HG03025 (cell line): Measurements from ENCODE around the gene HYCC1.
"Not testable (repeated sequence)": the region's sequence is repeated elsewhere in the genome, so short reads cannot be mapped to it uniquely, and the experiment has no call there.

ENCODE experiments used
- ATAC-seq: cut with Tn5 transposase; IDR thresholded peaks from one replicate; pipeline ENCODE4 v1.9.1; 2021; ENCODE audit warnings: mild to moderate bottlenecking, moderate library complexity; ENCODE audit not compliant: unreplicated experiment, low FRiP score

HYCC1 gene

DNA sequence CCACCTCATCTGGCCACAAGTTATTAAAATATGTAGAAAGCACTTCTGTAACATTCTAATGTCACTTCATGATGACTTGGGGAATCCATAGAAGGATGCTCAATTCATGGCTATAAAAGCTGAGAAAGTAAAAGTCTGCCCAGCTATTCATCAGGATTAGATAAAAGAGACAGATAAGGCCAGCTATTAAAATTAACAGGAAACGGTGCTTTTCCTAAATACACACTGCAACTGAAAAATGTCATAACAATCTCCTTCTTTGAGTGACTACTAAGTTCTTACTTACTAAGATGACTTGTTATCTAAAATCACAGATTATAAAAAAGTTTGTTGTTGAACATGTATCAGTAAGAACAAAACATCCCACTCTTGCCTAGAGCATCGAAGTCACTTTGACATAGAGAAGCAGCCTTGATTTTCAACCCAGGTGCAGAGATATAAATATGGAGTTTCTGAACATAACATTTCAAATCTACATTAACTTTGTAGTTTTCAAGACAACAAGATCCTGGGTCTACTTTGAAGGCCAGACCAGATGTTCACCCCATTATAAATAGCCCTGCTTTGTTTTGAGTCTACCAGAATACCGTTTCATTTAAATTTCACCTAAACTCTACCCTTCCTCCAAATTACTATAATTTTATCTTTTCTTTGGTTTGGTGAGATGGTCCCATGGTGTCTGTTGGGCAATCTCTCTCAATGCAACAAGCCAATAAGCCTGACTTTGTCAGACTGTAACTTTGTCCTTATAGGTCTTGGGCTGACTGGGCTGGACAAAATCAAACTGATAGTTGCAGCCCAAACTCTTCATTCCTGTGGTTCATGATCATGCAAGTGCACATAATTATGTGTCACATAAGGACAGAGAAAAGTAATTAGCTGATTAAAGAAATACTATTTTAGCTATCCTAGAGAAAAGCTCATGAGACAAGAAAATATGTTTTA is 24.0 kb downstream of the HYCC1 start:
- ATAC-seq = no peak

DNA sequence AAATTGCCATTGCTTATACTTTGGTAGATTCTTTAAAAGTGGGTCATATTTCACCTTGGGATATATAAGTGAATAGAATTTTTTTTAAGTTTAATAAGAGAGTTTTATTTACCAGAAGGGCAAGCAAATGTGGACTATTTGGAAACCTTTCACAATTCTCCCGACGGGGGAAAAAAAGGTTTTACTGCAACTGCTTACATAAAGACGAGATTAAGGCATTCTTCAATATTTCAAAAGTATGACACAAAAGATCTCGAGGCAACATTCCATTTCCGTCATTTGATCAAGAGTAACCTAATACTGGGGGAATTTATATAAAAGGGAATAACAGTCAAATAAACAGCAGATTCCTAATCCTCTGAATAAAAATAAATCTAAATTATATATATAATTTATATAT is 28.5 kb downstream of the HYCC1 start:
- no peak for ATAC-seq

DNA sequence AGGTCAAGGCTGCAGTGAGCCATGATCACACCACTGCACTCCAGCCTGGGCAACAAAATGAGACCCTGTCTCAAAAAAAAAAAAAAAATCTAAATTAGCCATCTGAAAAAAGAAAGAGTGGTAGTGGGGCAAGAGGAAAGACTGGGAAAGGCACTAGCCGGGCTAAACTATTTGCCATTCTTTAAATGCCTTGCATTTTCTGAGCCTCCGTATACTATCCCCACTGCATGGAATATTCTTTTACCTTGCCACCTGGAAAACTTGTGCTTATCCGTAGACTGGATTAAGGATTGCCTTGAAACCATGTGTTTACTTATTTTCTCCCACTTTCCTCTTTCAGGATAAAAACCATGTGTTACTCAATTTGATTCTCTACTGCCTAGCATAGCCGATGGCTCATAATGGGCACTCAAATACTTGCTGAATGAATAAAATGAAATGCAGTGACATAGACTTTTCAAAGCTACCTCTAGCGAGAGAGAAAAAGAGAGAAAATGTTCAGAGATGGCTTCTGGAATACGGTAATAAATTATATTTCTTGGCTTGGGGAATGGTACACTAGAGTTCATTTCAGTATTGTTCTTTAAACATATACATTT is 30.6 kb downstream of the HYCC1 start:
- no peak for ATAC-seq

DNA sequence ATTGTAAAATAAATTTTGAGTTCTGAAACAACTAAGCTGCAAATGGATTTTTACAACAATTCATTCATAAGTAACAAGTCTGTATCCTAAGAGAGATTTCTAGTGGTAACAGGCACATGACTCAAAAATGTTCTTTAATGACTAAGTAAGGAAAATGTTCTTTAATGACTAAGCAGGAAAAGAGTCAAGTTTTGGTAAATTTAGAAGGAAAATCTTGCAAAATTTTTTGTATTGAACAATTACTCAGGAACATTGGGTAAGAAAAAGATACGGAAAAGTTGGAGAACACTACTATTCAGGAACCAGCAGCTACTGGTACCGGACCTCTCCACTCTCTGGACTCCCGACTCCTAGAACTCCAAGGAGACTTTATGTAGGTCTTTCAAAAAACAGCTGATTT is 33.5 kb downstream of the HYCC1 start:
- ATAC-seq = no peak

DNA sequence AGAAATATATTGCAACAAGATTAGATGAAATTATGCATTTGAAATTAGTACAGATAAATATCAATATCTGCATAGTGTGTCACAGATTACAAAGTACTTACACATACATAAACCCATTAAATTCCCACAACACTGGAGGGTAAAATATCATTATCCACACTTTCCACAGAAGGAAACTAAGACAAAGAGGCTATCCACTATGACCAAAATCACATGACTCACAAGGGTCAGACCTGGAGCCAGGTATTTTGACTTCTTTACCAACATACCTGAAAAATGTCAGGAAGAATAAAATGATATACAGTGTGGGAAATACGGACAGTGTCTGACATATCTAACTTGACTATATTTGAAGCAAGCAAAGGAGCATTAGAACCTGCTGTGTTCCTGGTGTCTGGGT is 34.1 kb downstream of the HYCC1 start:
- ATAC-seq = no peak

DNA sequence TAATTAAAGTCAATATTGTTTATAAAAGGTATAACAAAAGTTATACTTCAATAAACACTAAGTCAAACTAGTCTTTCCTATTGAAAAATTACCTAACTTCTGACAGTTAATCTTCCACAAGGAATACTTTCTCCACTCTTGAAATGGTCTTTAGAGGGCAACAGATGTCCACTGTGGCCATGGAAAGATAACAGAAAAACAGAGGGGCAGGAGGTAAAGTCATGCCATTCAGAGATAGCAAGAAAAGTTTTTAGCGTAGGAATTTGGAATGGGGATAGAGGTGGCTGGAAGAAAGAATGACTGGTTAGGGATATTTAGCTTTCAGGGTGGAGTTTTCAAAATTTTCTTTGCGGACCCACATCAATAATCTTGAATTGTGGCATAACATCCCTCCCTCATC is 34.7 kb downstream of the HYCC1 start:
- no peak for ATAC-seq

DNA sequence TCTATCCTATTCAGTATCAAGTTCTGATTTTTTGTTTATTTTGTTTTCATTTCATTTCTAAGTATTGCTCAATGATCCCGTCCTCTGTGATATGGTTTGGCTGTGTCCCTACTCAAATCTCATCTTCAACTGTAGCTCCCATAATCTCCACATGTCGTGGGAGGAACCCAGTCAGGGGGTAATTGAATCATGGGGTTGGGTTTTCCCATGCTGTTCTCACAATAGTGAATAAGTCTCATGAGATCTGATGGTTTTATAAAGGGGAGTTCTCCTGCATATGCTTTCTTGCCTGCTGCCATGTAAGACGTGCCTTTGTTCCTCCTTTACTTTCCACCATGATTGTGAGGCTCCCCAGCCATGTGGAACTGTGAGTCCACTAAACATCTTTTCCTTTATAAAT is 39.3 kb downstream of the HYCC1 start:
- ATAC-seq = not testable (repeated sequence)

DNA sequence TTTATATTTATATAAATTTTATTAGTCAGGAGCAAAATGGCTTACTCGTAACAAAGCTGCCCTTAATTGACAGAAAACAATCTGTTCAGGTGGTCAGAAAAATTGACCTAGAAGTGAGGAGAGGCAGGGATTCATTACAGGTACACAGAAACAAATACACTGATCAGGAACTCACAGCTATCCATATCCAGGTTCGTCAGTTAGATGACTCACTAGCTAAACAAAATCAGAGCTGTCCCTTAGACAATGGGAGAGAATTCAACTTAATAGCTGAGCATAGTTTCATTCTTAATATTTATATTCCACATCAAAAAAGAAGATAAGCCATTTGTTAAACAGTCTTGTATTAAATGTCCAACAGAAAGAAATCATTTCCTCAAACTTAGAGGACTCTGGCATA is 41.7 kb downstream of the HYCC1 start:
- no peak for ATAC-seq

DNA sequence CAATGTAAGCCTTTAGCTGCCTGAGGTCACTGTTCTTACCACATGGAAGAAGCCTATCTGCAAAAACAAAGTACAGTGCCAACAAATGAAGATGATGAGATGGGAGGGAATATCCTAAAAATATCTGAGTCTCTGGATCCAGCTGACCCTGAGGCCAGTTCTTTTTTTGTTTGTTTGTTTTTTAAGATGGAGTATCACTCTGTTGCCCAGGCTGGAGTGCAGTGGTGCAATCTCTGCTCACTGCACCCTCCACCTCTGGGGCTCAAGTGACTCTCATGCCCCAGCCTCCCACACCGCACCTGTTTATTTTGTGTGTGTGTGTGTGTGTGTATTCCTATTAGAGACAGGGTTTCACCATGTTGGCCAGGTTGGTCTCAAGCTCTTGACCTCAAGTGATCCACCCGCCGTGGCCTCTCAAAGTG is 44.9 kb downstream of the HYCC1 start:
- ATAC-seq = no peak
